Measurements from ENCODE around the gene WNT5A.

Gene WNT5A

DNA sequence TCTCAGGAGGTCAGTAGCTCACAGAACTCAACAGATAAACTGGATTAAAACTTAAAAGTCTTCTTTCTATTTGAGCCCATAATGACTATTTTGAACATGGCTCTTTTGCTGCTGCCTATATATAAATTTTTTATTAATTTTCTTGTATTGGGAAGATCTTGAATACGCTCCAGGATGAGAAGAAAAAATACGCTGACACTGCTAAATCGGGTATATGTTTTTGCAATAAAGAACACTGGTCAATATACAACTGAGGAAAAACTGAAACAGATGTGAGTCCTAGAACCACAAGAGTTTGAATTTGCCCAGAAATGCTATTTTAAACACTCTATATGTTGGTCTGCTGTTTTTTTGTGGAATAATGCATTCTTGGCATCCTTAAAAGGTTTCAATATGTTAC is 20.6 kb downstream of the WNT5A start:
- Histone ChIP-seq H3K36me3 (peaks cover 0 to 5% (median 0%) of the 10 kb centered on the region in 3 donors), H3K27ac (no peak overlapping the region), H3K4me3 (no peak overlapping the region), H3K4me1 (no peaks in the 10 kb centered on the region), H3K27me3 (peaks cover 0 to 7% of the 10 kb centered on the region in 2 donors), H3K9me3 (no peaks in the 10 kb centered on the region)
- TF ChIP-seq, protein P1, sequence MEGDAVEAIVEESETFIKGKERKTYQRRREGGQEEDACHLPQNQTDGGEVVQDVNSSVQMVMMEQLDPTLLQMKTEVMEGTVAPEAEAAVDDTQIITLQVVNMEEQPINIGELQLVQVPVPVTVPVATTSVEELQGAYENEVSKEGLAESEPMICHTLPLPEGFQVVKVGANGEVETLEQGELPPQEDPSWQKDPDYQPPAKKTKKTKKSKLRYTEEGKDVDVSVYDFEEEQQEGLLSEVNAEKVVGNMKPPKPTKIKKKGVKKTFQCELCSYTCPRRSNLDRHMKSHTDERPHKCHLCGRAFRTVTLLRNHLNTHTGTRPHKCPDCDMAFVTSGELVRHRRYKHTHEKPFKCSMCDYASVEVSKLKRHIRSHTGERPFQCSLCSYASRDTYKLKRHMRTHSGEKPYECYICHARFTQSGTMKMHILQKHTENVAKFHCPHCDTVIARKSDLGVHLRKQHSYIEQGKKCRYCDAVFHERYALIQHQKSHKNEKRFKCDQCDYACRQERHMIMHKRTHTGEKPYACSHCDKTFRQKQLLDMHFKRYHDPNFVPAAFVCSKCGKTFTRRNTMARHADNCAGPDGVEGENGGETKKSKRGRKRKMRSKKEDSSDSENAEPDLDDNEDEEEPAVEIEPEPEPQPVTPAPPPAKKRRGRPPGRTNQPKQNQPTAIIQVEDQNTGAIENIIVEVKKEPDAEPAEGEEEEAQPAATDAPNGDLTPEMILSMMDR (IDR thresholded peaks at IDR 0.05) = no peak
- intact Hi-C loops (cut with DNase I; ENCODE audit: low total_unique reads) = no loop called here
- no peak for DNase-seq

- no peak for DNase-seq
- intact Hi-C loops (cut with DNase I; ENCODE audit: low total_unique reads) = no loop called here
Measured at GRCh38 chr3:55461896-55462295, 25.2 kb downstream of the WNT5A start.

GRCh38 chr3:55459838-55460237 is 27.3 kb downstream of the WNT5A start:
- Histone ChIP-seq H3K9me3 (no peaks in the 10 kb centered on the region), H3K4me3 (no peak overlapping the region), H3K27me3 (no peaks in the 10 kb centered on the region), H3K36me3 (no peaks in the 10 kb centered on the region), H3K27ac (no peak overlapping the region), H3K4me1 (no peaks in the 10 kb centered on the region)
- intact Hi-C loops (cut with DNase I; ENCODE audit: low total_unique reads) = no loop called here
- no peak for DNase-seq
- TF ChIP-seq, protein P1 (IDR thresholded peaks at IDR 0.05) = no peak

More at GRCh38 chr3:55461896-55462295, 25.2 kb downstream of the WNT5A start:
- H3K36me3 ChIP-seq = no peaks in the 10 kb centered on the region
- TF ChIP-seq, protein P1 (IDR thresholded peaks at IDR 0.05) = no peak
- H3K27me3 ChIP-seq = no peaks in the 10 kb centered on the region
- no peaks in the 10 kb centered on the region for H3K4me1 ChIP-seq
- no peak overlapping the region for H3K4me3 ChIP-seq
- no peak overlapping the region for H3K27ac ChIP-seq
- no peaks in the 10 kb centered on the region for H3K9me3 ChIP-seq

- H3K4me3 ChIP-seq = no peak overlapping the region
- DNase-seq = no peak
- H3K36me3 ChIP-seq = no peaks in the 10 kb centered on the region
- H3K4me1 ChIP-seq = no peaks in the 10 kb centered on the region
- TF ChIP-seq, protein P1 (IDR thresholded peaks at IDR 0.05) = no peak
- no peaks in the 10 kb centered on the region for H3K9me3 ChIP-seq
- no peak overlapping the region for H3K27ac ChIP-seq
- no peaks in the 10 kb centered on the region for H3K27me3 ChIP-seq
- intact Hi-C loops (cut with DNase I; ENCODE audit: low total_unique reads) = no loop called here
Measured at GRCh38 chr3:55458181-55458790, 28.8 kb downstream of the WNT5A start.

DNA sequence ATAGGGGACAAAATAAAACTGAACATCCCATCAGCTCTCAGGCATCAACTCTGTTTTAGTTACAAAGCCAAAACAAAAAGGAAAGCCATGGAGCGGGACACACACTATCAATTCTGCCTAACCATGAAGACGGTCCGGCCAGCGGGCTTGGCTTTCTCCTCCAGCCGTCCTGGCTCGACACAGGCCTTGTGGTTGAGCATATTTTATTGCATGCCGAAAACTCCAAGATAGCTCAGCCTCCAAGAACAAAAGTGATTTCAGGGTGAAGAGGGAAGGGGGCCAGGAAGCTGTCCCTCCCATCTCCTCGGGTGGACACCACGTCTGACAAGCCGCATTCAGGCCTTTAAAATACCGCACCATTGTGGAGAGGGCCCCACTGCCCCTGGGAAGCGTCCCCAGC is 31.2 kb downstream of the WNT5A start:
- no peaks in the 10 kb centered on the region for H3K4me1 ChIP-seq
- no peak overlapping the region for H3K4me3 ChIP-seq
- H3K27me3 ChIP-seq = no peaks in the 10 kb centered on the region
- TF ChIP-seq, protein P1 (IDR thresholded peaks at IDR 0.05) = no peak
- DNase-seq = no peak
- intact Hi-C loops (cut with DNase I; ENCODE audit: low total_unique reads) = no loop called here
- H3K9me3 ChIP-seq = no peaks in the 10 kb centered on the region
- H3K36me3 ChIP-seq = no peaks in the 10 kb centered on the region
- no peak overlapping the region for H3K27ac ChIP-seq

DNA sequence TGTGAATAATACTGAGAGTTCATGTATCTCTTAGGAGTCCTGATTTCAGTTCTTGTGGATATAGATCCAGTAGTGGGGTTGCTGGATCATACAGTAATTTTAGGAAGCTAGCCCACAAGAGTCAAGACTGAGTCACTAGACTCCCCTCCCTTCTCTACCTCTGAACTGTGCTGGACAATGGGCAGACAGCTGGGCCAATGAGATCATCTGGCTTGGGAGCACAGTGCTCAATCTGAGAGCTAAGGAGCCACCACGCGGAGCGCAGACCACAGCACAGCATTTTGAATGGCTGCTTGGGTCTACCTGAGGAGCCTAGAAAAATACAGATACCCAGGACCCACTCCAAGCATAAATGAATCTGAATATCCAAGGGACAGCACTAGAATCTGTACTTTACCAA is 32.5 kb downstream of the WNT5A start:
- H3K4me3 ChIP-seq = no peak overlapping the region
- no peak for DNase-seq
- H3K4me1 ChIP-seq = no peaks in the 10 kb centered on the region
- H3K36me3 ChIP-seq = no peaks in the 10 kb centered on the region
- intact Hi-C loops (cut with DNase I; ENCODE audit: low total_unique reads) = no loop called here
- H3K9me3 ChIP-seq = no peaks in the 10 kb centered on the region
- H3K27ac ChIP-seq = no peak overlapping the region
- H3K27me3 ChIP-seq = no peaks in the 10 kb centered on the region
- TF ChIP-seq, protein P1 (IDR thresholded peaks at IDR 0.05) = no peak

Data from tibial artery (tissue), 4 donors.